ENCODE measurements around the gene SLC5A10. TPM values are rescaled to one million over a fixed set of nuclear protein-coding genes. Genes with fewer than 3 reads are reported as not detected.
A peak's percentile ranks its signal among the peaks of the same experiment; 100 is the strongest.

Gene SLC5A10
- total RNA-seq, 1 experiment from 2014 or later: not detected

DNA sequence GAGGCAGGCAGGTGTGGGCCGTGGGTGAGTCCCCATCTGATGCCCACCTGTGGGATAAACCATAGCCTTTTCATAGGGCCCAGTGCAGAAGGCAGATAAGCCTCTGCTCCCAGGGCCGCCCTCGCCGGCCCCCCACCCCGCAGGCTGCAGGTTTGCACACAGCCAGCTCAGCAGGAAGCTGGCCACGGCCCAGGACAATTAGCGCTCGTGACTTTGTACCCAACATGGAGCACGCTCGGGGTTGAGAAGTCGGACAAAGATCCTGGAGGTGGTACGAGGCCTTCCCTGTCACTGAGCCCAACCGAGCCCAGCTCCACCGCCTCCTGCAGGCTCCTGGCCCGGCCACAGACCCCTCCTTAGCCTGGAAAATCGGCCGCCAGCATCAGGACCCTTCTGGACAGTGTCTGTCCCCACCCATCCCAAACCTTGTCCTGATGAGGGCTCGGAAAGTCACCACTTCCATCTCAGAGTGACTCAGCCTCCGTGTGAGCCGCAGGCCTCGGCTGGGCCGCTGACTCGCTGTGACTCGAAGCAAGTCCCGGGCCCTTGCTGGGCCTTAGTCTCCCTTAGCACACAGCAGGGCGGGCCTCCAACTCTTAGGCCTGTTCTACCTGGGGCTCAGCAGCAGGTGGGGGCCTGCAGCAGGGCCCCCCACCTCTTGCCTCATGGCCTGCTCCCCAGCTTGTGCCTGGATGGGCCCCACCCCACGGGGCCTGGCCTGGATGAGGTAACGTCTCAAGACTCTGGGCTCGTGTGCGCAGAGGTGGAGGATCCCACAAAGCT is 29.9 kb downstream of the SLC5A10 start:
- Histone ChIP-seq H2BK120ac (ENCODE audit: low read depth, low read length, poor library complexity, severe bottlenecking) (no peak overlapping the region), H3K4ac (ENCODE audit: low read depth, low read length) (no peak overlapping the region), H3K27me3 (ENCODE audit: insufficient read depth, low read length) (no peaks in the 10 kb centered on the region), H3T11ph (ENCODE audit: low read length) (no peak overlapping the region), H3K14ac (ENCODE audit: insufficient read depth, low read length) (no peak overlapping the region), H3K23ac (ENCODE audit: insufficient read length, low read depth, low read length) (no peak overlapping the region), H4K5ac (ENCODE audit: insufficient read length, low read depth, low read length) (no peak overlapping the region), H2BK5ac (ENCODE audit: insufficient read length, low read length) (no peak overlapping the region), H4K91ac (ENCODE audit: insufficient read length, low read depth, low read length) (no peak overlapping the region), H3K79me1 (ENCODE audit: insufficient read depth, low read depth, low read length, poor library complexity, severe bottlenecking) (no peaks in the 10 kb centered on the region), H2BK12ac (ENCODE audit: insufficient read length, low read depth, low read length) (no peak overlapping the region), H2BK20ac (ENCODE audit: low read depth, low read length, poor library complexity, severe bottlenecking) (no peak overlapping the region), H2AK5ac (ENCODE audit: insufficient read length, low read length) (no peak overlapping the region), H3K79me2 (ENCODE audit: insufficient read depth, low read length) (no peaks in the 10 kb centered on the region), H4K8ac (replicated peaks; ENCODE audit: insufficient read length, low read depth, low read length) (no peak overlapping the region), H3K4me1 (ENCODE audit: insufficient read depth, low read length) (no peaks in the 10 kb centered on the region), H3K23me2 (ENCODE audit: insufficient read length, low read depth, low read length, poor library complexity, severe bottlenecking) (no peaks in the 10 kb centered on the region), H3K18ac (ENCODE audit: insufficient read length, low read depth, low read length) (no peak overlapping the region), H2AFZ (ENCODE audit: low read length) (no peak overlapping the region), H4K20me1 (ENCODE audit: control insufficient read depth, insufficient read depth, insufficient read length) (no peaks in the 10 kb centered on the region), H3K4me2 (ENCODE audit: insufficient read depth, insufficient read length, low read length) (no peak overlapping the region), H3K56ac (ENCODE audit: insufficient read length, low read depth, low read length) (no peak overlapping the region), H2BK15ac (ENCODE audit: low read depth, low read length) (no peak overlapping the region), H3K9me3 (ENCODE audit: control insufficient read depth, low read depth, low read length) (no peaks in the 10 kb centered on the region), H3K9ac (ENCODE audit: extremely low read depth, insufficient read length, low read length) (no peak overlapping the region), H3K27ac (ENCODE audit: insufficient read length, low read depth, low read length) (no peak overlapping the region)
- H3K36me3 Mint-ChIP-seq (ENCODE audit: insufficient read depth in 1 of 3, low read depth in 3 of 3): peaks cover 23 to 49% (median 44%) of the 10 kb centered on the region in 3 experiments; a peak in 6 of 7 replicates
- DNase-seq: no peak
- H3K27ac Mint-ChIP-seq: peak overlapping the region; percentile 76 to 92 (median 87); a peak in 5 of 7 replicates
- WGBS (ENCODE audit: extremely low coverage, insufficient read length, low lambda C conversion rate): no CpG with 5 or more reads among the region's 30 CpGs
- peaks cover 9 to 11% of the 10 kb centered on the region in 2 experiments for H3K4me1 Mint-ChIP-seq
- no peaks in the 10 kb centered on the region for H3K27me3 Mint-ChIP-seq (ENCODE audit: low read depth)
- H3K9me3 Mint-ChIP-seq: no peaks in the 10 kb centered on the region
- TF ChIP-seq, protein P1, sequence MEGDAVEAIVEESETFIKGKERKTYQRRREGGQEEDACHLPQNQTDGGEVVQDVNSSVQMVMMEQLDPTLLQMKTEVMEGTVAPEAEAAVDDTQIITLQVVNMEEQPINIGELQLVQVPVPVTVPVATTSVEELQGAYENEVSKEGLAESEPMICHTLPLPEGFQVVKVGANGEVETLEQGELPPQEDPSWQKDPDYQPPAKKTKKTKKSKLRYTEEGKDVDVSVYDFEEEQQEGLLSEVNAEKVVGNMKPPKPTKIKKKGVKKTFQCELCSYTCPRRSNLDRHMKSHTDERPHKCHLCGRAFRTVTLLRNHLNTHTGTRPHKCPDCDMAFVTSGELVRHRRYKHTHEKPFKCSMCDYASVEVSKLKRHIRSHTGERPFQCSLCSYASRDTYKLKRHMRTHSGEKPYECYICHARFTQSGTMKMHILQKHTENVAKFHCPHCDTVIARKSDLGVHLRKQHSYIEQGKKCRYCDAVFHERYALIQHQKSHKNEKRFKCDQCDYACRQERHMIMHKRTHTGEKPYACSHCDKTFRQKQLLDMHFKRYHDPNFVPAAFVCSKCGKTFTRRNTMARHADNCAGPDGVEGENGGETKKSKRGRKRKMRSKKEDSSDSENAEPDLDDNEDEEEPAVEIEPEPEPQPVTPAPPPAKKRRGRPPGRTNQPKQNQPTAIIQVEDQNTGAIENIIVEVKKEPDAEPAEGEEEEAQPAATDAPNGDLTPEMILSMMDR (conservative IDR thresholded peaks at IDR 0.05): no peak
- no peak overlapping the region for H3K4me3 Mint-ChIP-seq
